ENCODE measurements around the gene SCARF2.
"Not testable (repeated sequence)": the region's sequence is repeated elsewhere in the genome, so short reads cannot be mapped to it uniquely, and the experiment has no call there.

- TF ChIP-seq POLR2A, CTCF, POLR2AphosphoS5, EP300 (IDR thresholded peaks at IDR 0.05): not testable (repeated sequence)
Measured at GRCh38 chr22:20483143-20483506, 45.5 kb upstream of the SCARF2 start.

All from suprapubic skin (tissue), 4 donors.